H1 (cell line): ENCODE measurements around the gene PHETA1. TPM values are rescaled to one million over a fixed set of nuclear protein-coding genes. Genes with fewer than 3 reads are reported as not detected.

Experiments used
- CHD1 ChIP-seq: IDR thresholded peaks from 2 replicates; pipeline ENCODE4 v1.6.1; 2012; ENCODE audit warnings: low read depth, low read length, improper control_type of control experiment
- CREB1 ChIP-seq: IDR thresholded peaks from 2 replicates; pipeline ENCODE4 v1.6.1; 2012; ENCODE audit warnings: inconsistent platforms
- EP300 ChIP-seq, 2 experiments: IDR thresholded peaks; 1 replicate in 1 of 2; 2 replicates in 1 of 2; pipeline ENCODE4 v1.6.1; 2011 to 2012; ENCODE audit warnings: low read depth in 2 of 2, low read length in 2 of 2, mild to moderate bottlenecking in 2 of 2, borderline replicate concordance in 1 of 2, inconsistent platforms in 1 of 2, moderate library complexity in 1 of 2
- GABPA ChIP-seq: IDR thresholded peaks from 2 replicates; pipeline ENCODE4 v1.6.1; 2011; ENCODE audit warnings: mild to moderate bottlenecking, low read length, moderate library complexity, borderline replicate concordance; ENCODE audit not compliant: insufficient read depth
- JUN ChIP-seq: IDR thresholded peaks from 2 replicates; pipeline ENCODE4 v1.6.1; 2011; ENCODE audit warnings: low read depth, mild to moderate bottlenecking, improper control_type of control experiment, low read length
- SIRT6 ChIP-seq: IDR thresholded peaks from one replicate; pipeline ENCODE4 v1.7.1; 2012; ENCODE audit warnings: low read length, inconsistent platforms
- polyA plus RNA-seq, 7 experiments: library from polyadenylated mRNA; depleted of rRNA in 3 of 7; stranded (reverse) in 5 of 7; unstranded in 2 of 7; fragments of >200 nt in 5 of 7; fragments of 200-250 nt in 2 of 7; gene quantifications; 1 replicate in 5 of 7; 2 replicates in 1 of 7; 4 replicates in 1 of 7; pipeline versions ENCODE4 v1.2.1 to v1.2.3, GENCODE V29; 2011 to 2013; ENCODE audit warnings: missing spikeins in 2 of 7, mixed read lengths in 2 of 7
- total RNA-seq: library from RNA; stranded (reverse); fragmentation: NEBNext Ultra II Directional; extraction: Animal tissue kit (Norgen Biotek cat#: 25700); gene quantifications from 2 replicates; pipeline ENCODE4 v1.2.1, GENCODE V29; 2021
- TF ChIP-seq, protein P1 (sequence below): IDR thresholded peaks from 2 replicates; pipeline ENCODE4 v1.6.1; 2012; ENCODE audit warnings: inconsistent platforms

PHETA1 gene
- total and polyA plus RNA-seq, 2 of the 8 experiments (the other 6 are each of a cell fraction or from before 2014, with no cell fraction given) = 5.2 to 12.3 TPM

DNA sequence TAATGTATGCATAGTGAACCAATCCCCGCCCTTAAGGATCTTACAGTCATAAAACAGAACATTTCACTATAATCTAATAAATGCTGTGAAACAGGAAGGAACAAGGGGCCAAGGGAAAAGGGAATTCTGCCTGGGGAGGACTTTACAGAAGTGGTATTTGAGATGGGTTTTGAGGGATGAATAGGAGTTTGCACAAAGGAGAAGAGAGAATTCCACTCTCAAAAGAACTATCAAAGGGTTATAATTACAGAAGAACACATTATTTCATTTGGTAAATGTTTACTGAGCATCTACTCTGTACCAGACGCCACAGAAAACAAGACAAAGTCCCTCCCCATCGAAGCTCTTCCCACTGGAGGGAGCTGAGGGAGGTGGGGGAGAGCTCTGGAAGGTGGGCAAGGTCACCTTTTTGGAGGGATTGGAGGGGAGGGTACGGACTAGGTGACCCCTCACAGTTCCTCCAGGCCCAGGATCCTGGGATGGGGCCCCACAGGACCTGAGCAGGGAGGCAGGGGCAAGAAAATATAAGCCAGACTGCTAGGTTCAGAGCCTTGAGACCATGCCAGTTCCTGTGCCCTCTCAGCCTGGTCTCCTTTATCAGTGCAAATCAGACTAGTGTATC, 24.5 kb downstream of the PHETA1 start (continued):
- TF ChIP-seq JUN (no peak), CHD1 (no peak), EP300 (IDR thresholded peaks at IDR 0.05; ENCODE audit: borderline replicate concordance in 1 of 2, low read depth in 2 of 2, low read length in 2 of 2) (no peak), GABPA (no peak), CREB1 (no peak), SIRT6 (no peak)
- TF ChIP-seq, protein P1, sequence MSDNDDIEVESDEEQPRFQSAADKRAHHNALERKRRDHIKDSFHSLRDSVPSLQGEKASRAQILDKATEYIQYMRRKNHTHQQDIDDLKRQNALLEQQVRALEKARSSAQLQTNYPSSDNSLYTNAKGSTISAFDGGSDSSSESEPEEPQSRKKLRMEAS = no peak
